ENCODE measurements around the gene TTC17.

- TF ChIP-seq CTCF (IDR thresholded peaks at IDR 0.05) (no peak), EP300 (IDR thresholded peaks at IDR 0.05) (no peak), POLR2A (IDR thresholded peaks at IDR 0.05) (no peak)
Measured at GRCh38 chr11:43467958-43468357, 109.2 kb downstream of the TTC17 start.

Measured in ovary (tissue), 3 donors.